ENCODE measurements around the gene BRK1. TPM values are rescaled to one million over a fixed set of nuclear protein-coding genes. Genes with fewer than 3 reads are reported as not detected.

Gene BRK1
- total and polyA plus RNA-seq, 9 of the 15 experiments (the other 6 are each of a cell fraction or from before 2014, with no cell fraction given): 105 to 634 (median 250) TPM

- no peak for TF ChIP-seq MAFG (tag; conservative IDR thresholded peaks at IDR 0.05)
- no peak for TF ChIP-seq ESRRB (CRISPR knock-in tag; IDR thresholded peaks at IDR 0.05; ENCODE audit: borderline replicate concordance)
- TF ChIP-seq ELF2 (CRISPR knock-in tag; IDR thresholded peaks at IDR 0.05): peak; percentile 61; the same call in 1 of the 2 replicates
- TF ChIP-seq XRCC5 (IDR thresholded peaks at IDR 0.05; ENCODE audit: low read depth, low read length): no peak
- TF ChIP-seq MBD1 (CRISPR knock-in tag; IDR thresholded peaks at IDR 0.05): no peak
- TF ChIP-seq PHTF2 (CRISPR knock-in tag; IDR thresholded peaks at IDR 0.05): no peak
- no peak for TF ChIP-seq HNRNPLL (IDR thresholded peaks at IDR 0.05; ENCODE audit: low read depth, low read length, poor library complexity, severe bottlenecking)
- TF ChIP-seq PHB2 (IDR thresholded peaks at IDR 0.05; ENCODE audit: low read depth): no peak
- no peak for TF ChIP-seq ELK3 (CRISPR knock-in tag; IDR thresholded peaks at IDR 0.05)
- no peak for TF ChIP-seq BCL6 (CRISPR knock-in tag; IDR thresholded peaks at IDR 0.05)
- TF ChIP-seq AFF1 (IDR thresholded peaks at IDR 0.05; ENCODE audit: low read depth in 1 of 2, partially characterized antibody in 2 of 2): peak; percentile 67 to 74
- no peak for TF ChIP-seq BRF1 (IDR thresholded peaks at IDR 0.05; ENCODE audit: borderline replicate concordance, extremely low read depth, insufficient read length)
- TF ChIP-seq SPI1 (IDR thresholded peaks at IDR 0.05; ENCODE audit: borderline replicate concordance, low read depth, low read length): no peak
- TF ChIP-seq ZNF384 (IDR thresholded peaks at IDR 0.05; ENCODE audit: low read depth, low read length): peak; percentile 86
- no peak for TF ChIP-seq SREBF2 (CRISPR knock-in tag; IDR thresholded peaks at IDR 0.05)
- TF ChIP-seq ZFP1 (CRISPR knock-in tag; IDR thresholded peaks at IDR 0.05): no peak
- peak; percentile 68; the same call in 1 of the 2 replicates for TF ChIP-seq PRMT5 (CRISPR knock-in tag; IDR thresholded peaks at IDR 0.05)
- peak; percentile 31; the same call in 1 of the 2 replicates for TF ChIP-seq HMGXB4 (CRISPR knock-in tag; IDR thresholded peaks at IDR 0.05)
- TF ChIP-seq ZNF785 (CRISPR knock-in tag; IDR thresholded peaks at IDR 0.05): no peak
- no peak for TF ChIP-seq ILK (tag; IDR thresholded peaks at IDR 0.05; ENCODE audit: borderline replicate concordance, low read depth)
Observed at GRCh38 chr3:10142707-10143560, 27.5 kb downstream of the BRK1 start (continued).

Data from K562 (cell line).